ENCODE data around the gene CLN6.
"Not testable (repeated sequence)": the region's sequence is repeated elsewhere in the genome, so short reads cannot be mapped to it uniquely, and the experiment has no call there.

CLN6 gene

DNA sequence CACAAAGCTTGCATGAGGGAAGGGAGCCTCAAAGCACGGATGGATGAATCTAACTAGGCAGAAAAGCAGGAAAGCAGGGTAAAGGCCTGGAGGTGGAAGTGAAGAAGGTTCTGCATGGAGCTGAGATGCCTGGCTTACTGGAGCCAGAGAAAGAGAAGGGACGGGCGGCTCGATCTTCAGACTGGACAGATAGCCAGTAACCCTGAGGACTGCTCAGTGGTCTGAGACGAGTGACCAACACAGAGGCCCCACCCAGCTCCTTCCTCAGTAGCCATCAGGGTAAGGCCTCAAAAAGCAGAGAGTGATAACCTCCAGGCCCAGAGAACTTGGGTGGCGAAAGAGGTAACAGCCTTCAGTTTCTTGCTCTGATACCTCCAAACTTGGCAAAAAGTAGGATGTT is 6.4 kb downstream of the CLN6 start:
- DNase-seq (ENCODE audit: low read depth), result no peak

DNA sequence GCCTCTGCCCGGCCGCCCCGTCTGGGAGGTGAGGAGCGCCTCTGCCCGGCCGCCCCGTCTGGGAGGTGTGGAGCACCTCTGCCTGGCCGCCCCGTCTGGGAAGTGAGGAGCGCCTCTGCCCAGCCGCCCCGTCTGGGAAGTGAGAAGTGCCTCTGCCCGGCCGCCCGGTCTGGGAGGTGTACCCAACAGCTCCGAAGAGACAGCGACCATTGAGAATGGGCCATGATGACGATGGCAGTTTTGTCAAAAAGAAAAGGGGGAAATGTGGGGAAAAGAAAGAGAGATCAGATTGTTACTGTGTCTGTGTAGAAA is 7.1 kb downstream of the CLN6 start:
- not testable (repeated sequence) for DNase-seq (ENCODE audit: low read depth)

DNA sequence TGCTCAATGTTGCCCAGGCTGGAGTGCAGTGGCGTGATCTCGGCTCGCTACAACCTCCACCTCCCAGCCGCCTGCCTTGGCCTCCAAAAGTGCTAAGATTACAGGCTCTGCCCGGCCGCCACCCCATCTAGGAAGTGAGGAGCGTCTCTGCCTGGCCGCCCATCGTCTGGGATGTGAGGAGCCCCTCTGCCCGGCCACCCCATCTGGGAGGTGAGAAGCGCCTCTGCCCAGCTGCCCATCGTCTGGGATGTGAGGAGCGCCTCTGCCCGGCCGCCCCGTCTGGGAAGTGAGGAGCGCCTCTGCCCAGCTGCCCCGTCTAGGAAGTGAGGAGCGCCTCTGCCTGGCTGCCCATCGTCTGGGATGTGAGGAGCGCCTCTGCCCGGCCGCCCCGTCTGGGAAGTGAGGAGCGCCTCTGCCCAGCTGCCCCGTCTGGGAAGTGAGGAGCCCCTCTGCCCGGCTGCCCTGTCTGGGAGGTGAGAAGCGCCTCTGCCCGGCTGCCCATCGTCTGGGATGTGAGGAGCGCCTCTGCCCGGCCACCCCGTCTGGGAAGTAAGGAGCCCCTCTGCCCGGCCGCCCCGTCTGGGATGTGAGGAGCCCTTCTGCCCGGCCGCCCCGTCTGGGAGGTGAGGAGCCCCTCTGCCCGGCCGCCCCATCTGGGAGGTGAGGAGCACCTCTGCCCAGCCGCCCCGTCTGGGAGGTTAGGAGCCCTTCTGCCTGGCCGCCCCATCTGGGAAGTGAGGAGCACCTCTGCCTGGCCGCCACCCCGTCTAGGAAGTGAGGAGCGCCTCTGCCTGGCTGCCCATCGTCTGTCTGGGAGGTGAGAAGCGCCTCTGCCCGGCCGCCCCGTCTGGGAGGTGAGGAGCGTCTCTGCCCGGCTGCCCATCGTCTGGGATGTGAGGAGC is 7.7 kb downstream of the CLN6 start:
- DNase-seq (ENCODE audit: low read depth), result not testable (repeated sequence)

DNA sequence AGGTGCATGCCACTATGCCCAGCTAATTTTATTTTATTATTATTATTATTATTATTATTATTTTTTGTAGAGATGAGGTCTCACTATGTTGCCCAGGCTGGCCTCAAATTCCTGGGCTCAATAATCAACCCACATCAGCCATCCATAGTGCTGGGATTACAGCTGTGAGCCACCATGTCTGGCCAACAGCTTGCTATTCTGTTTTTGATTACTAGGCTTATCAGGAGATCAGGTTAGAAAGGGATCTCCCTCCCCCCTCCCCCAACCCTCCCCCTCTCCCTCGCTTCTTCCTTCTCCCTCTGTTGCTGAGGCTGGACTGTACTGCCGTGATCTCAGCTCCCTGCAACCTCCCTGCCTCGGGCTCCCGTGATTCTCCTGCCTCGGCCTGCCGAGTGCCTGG is 8.6 kb downstream of the CLN6 start:
- no peak for DNase-seq (ENCODE audit: low read depth)

DNA sequence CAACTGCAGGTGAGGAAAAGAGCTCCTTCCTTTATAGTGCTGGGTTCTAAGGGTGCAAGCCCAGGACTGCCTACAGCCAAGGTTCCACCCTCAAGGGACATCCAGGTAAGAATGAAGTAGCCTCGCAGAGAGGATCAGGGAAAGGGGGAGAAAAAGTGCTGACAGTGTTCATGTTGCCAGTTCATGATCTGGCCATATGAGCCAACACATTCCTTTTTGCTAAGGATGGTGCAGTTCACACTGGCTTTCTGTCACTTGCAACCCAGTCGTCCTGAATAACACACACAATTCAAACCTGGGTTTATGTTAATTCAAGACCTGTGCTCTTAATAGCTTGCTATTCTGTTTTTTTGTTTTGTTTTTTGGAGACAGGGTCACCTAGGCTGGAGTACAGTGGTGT is 9.0 kb downstream of the CLN6 start:
- no peak for DNase-seq (ENCODE audit: low read depth)

DNA sequence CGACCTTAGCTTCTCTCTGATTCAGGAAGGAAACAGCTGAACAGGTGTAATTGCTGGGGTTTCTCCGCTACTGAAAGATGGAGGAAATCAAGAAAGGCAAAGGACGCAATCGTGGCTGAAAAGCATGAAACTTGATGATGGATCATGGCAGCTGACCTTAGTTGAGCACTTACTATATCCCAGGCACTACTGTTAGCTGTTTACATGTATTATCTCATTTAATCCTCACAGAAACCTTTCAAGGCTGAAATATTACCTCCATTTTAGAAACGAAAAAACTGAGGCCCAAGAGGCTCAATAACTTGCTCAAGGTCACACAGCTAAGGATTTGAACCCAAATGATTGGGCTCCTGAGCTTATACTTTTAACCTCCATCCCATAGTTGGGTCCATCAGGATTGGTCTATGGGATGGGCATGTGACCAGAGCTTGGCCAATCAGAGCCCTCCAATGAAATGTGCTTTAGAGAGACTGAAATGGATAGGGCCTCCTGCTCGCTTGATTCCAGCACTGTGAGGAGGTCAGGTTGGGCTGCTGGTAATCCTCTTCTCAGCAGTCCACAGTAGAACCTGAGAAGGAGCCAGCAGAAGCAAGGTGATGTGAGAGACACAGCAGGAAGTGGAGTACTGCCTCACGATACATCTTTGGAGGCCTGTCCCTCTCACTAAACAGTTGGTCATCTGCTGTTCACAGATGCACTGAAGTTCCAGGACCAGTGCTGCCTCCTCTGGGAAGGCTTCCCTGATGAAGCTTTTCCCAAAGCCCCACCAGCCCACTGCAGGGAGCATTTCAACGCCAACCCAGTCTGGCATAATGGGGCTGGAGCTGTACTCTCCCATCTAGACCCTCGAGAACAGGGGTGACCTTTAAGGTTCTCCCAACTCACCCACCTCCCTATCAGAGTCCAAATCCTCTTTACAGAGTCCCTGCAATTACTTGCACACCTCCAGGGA is 10.4 kb downstream of the CLN6 start:
- no peak for DNase-seq (ENCODE audit: low read depth)

DNA sequence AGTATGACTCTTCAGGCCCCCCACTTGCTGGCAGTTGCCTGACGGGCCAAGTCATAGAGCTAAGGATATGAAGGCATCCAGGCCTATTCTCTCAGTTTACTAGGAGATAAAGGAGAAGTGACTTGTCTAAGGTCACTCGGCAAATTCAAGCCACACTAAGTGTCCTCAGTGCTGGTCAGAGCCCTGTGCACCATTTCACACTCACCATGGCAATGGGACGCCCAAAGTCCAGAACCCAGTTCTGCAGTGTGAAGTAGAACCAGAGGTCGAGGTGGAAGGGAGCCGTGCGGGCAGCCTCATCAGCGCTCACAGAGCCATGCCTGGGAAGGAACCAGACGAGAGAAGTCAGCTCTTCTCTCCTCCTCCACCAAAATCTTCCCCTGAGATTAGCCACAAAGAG is 11.2 kb downstream of the CLN6 start:
- no peak for DNase-seq (ENCODE audit: low read depth)

DNA sequence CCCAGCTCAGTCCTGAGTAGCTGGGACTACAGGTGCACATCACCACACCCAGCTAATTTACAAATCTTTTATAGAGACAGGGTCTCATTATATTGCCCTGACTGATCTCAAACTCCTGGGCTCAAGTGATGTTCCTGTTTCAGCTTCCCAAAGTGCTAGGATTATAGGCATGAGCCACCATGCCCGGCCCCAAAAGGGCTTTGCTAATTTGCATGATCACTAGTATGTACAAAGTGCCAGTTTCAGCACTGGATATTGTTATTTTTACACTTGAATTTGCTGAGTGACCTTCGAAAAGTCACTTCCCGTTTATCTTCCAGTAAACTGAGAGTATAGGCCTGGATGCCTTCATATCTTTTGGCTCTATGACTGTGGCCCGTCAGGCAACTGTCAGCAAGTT is 12.2 kb downstream of the CLN6 start:
- no peak for DNase-seq (ENCODE audit: low read depth)

DNA sequence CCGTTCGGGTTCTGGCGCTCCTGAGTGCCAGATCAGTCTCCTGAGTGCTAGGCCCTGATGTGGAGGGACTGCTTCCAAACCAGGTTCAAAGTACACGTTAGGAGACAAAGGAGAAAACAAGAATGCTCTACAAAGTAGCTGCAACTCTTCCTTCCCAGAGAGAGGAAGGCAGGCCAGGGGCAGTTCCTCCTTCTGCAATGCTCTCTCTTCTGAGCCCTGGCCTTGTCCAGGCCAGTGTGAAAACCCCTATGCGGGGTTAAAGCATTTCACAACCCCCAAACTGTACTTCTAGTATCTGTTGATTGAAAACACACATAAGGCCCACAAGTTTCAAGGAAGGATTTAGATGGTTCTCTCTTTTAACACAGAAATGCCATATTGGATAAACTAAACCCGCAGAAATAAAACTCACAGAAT is 14.7 kb downstream of the CLN6 start:
- no peak for DNase-seq (ENCODE audit: low read depth)

DNA sequence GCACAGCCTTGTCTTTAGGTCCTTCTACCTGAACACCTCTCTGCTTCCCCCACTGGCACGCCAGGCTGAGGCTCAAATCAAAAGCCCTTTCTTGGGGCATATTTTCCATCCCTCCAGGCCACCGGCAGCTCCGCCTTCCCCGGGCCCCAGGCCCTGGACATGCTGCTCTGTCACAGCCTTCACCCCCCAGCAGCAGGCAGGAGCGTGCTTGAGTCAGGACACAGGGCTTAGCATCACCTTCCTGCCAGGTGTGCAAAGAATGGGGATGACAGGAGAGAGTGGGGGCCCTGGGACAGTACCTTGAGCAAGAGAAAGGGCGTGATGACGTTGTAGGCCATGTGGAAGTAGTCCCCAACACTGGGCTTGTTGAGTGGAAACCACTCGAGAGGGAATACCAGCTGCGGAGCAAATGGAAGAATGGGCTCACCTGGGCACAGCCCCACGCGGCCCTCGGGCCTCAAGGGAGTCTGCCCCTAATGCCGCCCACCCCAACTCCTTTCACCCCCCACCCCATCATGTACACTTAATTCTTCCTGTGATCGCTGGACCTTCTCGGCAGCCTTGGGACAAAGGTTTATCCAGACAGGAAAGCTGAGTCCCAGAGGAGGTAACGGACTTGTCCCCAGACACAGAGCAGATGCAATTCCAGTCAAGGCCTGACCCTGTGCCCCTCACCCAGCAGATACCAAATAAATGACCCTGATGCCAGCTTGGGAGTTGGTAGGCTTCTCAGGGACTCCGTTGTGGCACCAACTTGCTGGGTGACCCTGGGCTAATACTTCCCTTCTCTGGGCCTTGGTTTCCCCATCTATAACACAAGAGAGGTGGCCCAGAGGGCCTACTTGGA is 15.3 kb downstream of the CLN6 start:
- no peak for DNase-seq (ENCODE audit: low read depth)

DNA sequence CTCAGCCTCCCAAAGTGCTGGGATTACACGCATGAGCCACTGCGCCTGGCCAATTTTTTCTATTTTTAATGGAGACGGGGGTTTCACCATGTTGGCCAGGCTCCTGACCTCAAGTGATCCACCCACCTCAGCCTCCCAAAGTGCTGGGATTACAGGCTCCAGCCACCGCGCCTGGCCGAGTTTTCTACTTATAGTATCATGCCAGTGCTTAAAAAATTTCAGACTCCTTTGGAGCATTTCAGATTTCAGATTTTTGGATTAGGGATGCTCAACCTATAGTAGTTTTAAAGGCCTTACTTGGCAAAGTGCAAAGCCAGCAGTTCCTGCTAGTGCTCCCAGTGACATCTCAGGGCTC is 16.1 kb downstream of the CLN6 start:
- not testable (repeated sequence) for DNase-seq (ENCODE audit: low read depth)

DNA sequence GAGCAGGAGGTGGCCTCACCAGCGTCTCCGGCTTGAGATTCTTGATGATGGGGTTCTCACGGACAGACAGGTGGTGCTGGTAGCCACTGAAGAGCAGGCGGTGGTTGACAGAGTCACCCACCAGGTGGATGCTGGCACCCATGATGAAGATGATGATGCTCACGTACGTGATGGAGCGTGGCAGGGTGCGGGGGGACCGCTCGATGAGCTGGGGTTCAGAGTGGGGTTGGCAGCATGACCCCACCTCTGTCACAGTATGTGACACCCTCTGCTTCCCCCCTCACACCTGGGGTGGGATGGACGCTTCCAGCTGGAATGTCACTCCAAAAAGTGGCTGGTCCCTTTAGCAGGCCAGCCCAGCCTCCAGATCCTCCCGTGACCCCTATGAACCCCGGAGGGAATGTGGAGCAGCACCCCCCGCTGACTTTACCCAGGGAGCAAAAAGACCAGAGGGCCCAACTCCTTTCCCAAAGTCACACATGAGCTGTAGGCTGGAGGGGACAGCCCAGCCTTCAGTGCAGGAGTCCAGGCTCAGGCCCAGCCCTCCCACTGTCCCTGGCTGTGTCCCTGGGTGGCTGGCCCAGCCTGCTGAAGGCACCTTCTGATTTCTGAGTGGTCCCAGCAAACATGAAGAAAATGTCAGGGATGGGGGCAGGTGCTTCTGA is 17.7 kb downstream of the CLN6 start:
- DNase-seq (ENCODE audit: low read depth), result no peak

DNA sequence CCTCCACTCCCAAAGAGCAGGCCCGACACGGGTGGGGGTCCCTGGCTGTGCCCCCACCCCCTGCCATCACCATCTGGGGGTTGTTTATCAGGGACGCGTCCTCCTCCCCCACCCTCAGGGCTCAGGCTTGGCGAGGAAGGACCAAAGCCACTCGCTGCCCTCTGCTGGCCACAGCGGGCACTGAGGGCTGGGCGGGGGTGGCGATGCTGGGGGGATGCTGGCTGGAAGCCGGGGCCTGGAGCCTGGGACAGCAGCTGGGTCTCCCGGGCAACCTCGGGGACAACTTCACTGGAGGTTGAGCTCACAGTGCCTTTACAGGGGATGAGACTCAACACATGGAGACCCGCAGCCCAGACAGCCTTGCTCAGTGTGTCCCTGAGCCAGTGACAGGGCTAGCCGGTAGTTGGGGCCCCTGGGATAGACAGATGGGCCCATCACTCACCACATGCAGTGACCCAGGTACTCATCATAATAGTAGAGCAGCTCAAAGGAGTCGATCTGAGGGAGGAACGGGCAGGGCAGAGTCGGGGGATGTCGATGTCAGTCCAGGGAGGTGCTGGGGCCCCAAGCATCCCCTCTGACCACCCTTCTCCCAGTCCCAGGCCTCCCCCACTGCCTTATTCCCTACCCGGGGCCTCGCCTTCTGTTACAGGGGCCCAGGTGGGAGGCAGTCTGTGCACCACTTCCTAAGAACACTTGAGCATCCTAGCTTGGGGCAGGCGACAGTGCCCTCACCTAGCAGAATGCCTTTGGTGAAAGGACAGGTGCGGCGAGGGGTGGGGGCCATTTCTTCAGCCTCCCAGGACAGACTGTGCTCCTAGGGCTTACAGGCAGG is 18.5 kb downstream of the CLN6 start:
- DNase-seq (ENCODE audit: low read depth), result peak; percentile 37

DNA sequence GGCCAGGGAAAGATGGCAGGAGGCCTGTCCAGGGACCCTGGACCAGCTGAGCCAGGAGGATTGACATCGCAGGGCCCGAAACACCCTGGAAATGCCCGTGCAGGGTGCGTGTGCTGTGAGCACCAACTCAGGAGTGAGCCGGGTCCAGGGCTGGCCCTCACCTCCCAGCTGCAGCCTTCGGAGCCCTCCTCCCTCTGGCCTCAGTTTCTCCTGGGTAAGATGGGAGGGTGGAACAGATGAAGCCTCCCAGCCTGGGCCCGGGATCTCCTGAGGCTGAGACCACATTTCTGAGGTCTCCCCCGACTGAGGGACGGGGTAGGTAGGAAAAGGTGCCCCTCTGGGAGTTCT is 19.1 kb downstream of the CLN6 start:
- no peak for DNase-seq (ENCODE audit: low read depth)

DNA sequence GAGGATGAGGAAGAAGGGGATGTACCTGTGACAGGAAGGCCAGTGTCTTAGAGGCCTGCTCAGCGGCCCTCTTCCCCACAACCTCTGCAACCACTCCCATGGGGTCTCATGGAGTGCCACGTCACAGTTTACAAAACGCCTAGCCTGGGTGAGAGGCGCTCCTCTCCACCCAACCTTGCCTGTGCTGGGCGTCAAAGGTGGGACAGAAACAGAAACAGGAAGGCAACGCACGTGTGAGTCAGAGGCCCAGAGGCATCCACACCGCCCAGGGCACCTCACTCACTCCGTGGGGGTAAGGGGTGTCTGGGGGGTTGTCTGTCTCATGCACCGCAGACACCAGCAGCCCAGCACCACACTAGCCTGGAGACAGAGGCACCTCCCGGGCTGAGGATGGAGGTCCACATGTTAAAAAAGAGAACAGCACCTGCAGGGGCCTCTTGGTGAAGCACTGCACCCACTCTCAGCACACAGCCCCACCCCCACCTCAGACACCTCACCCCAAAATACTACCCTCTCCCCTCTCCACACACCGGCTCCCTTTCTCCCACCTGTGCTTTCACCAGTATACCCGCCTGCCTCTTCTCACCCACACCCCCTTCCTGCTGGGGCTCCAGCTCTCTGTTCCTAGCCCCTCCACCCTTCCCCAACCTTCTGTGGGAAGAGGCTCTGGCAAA is 19.7 kb downstream of the CLN6 start:
- DNase-seq (ENCODE audit: low read depth), result no peak

DNA sequence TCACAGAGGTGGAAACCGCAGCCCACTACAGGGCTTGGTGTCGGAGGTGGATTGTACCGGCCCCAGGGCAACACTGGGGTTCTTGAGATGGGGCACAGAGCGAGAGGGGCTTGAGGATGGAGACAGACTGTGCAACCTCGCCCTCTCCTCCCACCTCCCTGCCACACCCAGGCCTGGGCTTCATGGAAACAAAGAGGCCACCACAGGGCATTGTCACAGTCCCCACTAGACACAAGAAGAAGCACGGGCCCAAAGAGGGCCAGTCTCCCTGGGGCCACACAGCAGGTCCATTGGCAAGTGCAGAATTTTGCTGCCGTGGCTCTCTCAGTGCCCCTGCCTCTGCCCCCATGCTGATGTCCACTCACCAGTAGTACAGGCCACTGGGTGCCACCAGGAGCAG is 20.3 kb downstream of the CLN6 start:
- no peak for DNase-seq (ENCODE audit: low read depth)

DNA sequence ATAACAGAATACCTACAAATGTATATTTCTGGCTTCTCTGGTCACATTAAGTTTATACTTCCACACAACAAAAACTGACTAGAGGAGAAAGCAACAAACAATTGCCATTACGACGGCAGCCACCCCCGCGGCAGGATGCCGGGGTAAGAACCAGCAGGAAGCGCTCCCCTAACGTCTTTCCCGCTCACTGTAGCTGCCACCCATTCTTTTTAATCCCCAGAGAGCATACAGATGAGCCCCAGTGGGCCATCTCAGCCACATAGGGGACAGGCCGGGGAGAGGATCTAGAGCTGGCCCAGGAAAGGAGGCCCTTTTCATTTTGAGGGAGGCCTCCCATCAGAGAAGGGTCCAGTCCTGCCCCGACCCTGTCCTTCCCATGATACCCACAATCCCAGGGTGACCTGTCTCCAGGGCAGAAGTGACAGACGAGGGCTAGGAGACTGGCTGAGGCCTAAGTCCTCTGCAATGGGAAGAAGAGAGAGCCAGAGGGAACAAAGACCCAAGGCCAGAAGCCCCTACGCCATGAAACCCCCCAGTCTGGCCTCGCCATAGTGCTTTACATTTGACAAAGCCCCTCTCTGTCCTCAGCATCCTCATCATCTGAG is 20.8 kb downstream of the CLN6 start:
- DNase-seq (ENCODE audit: low read depth), result no peak

DNA sequence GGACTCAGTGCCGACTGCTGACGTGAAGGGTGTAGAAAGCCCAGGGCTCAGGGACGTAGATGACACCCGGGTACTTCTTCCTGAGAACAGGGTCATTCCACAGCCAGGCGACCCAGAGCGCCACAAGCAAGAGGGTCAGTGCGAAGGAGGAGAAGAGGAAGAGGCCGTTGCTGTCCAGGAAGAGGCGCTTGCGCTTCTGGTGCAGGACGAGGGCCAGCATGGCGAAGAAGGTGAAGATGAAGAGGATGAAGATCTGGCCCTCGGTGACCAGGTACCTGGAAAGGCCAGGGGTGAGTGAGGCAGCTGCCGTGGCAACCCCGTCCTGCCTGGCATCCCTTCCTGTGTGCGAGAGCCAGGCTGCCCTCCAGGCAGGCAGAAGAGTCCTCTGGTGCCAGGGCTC is 21.4 kb downstream of the CLN6 start:
- DNase-seq (ENCODE audit: low read depth), result no peak

DNA sequence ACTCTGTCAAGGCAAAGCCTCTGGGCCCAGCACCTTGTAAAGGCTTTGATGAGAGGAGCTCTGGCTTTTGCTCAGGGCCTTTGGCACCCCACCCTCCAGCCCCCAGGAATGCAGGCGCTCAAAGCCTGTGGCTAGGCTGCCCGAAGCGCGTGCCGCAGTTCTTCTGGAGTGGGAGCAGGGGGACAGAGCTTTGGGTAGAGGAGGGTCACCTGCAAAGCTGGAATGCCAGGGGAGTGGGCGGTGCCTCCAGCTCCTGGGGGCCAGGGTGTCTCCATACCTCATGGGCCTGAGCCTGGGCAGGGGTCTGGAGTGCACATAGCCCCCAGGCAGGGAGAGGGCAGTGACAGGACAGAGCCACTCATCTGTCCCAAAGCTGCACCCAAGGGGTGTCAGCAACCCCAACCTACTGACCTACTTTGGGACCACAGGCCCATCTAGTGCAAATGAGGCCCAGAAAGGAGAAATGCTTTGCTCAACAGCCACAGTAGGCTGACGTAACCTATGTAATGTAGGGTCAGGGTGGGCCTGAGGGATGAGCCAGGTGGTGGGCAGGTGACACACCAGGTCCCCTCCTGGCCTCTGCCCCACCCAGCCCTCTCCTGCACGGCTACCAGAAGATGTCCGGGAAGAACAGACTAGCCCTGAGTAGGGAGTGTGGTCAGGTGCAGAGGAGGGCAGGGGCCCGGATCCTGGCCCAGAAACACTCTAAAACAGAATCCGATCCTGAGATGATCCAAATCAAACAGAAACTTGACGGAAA is 22.2 kb downstream of the CLN6 start:
- no peak for DNase-seq (ENCODE audit: low read depth)
